Astrocyte of the cerebellum (primary cell): ENCODE results near the gene EIF3C.
A peak's percentile ranks its signal among the peaks of the same experiment; 100 is the strongest.
"Not testable (repeated sequence)": the region's sequence is repeated elsewhere in the genome, so short reads cannot be mapped to it uniquely, and the experiment has no call there.

Experiments used
- DNase-seq: peaks from one replicate; pipeline ENCODE4 v3.0.0-alpha.2; 2011; ENCODE audit warnings: low read depth
- H3K4me3 ChIP-seq: 2 replicates; pipeline ENCODE4 v1.5.1; 2011; ENCODE audit warnings: mild to moderate bottlenecking, low read depth, low read length, moderate library complexity
- in situ Hi-C: cut with HindIII; loops from 2 replicates; pipeline ENCODE4 v1.10.0; 2017; ENCODE audit warnings: low sequenced_read_pairs

The EIF3C gene

GRCh38 chr16:28711220-28712083 lies at the start of gene EIF3C:
Gene EIF3C, plus strand, starts transcription at chr16:28711464. Its CDS starts 223 bp downstream, at chr16:28711687.
- peak within 1 kb of the TSS; percentile 23 for H3K4me3 ChIP-seq
- DNase-seq, in situ Hi-C loops: not testable (repeated sequence)

GRCh38 chr16:28666264-28666663 lies 45.0 kb upstream of the EIF3C start:
- DNase-seq: not testable (repeated sequence)

GRCh38 chr16:28667480-28667879 lies 43.8 kb upstream of the EIF3C start:
- DNase-seq, H3K4me3 ChIP-seq, in situ Hi-C loops: not testable (repeated sequence)

More at GRCh38 chr16:28666264-28666663, 45.0 kb upstream of the EIF3C start:
- H3K4me3 ChIP-seq, in situ Hi-C loops: not testable (repeated sequence)

- H3K4me3 ChIP-seq, in situ Hi-C loops, DNase-seq: not testable (repeated sequence)
Observed at GRCh38 chr16:28668199-28668598, 43.1 kb upstream of the EIF3C start.

GRCh38 chr16:28688327-28688952 lies 22.8 kb upstream of the EIF3C start:
- DNase-seq, in situ Hi-C loops, H3K4me3 ChIP-seq: not testable (repeated sequence)

- in situ Hi-C loops, DNase-seq, H3K4me3 ChIP-seq: not testable (repeated sequence)
Observed at GRCh38 chr16:28689425-28689824, 21.8 kb upstream of the EIF3C start.

- H3K4me3 ChIP-seq, DNase-seq, in situ Hi-C loops: not testable (repeated sequence)
Observed at GRCh38 chr16:28691722-28692121, 19.5 kb upstream of the EIF3C start.

GRCh38 chr16:28693257-28693950 lies 17.9 kb upstream of the EIF3C start:
- DNase-seq, in situ Hi-C loops, H3K4me3 ChIP-seq: not testable (repeated sequence)

GRCh38 chr16:28699792-28700191 lies 11.5 kb upstream of the EIF3C start:
- DNase-seq, in situ Hi-C loops, H3K4me3 ChIP-seq: not testable (repeated sequence)

- DNase-seq, in situ Hi-C loops, H3K4me3 ChIP-seq: not testable (repeated sequence)
Observed at GRCh38 chr16:28700349-28700748, 10.9 kb upstream of the EIF3C start.

GRCh38 chr16:28701384-28701783 lies 9.9 kb upstream of the EIF3C start:
- in situ Hi-C loops, DNase-seq, H3K4me3 ChIP-seq: not testable (repeated sequence)

GRCh38 chr16:28704246-28704645 lies 7.0 kb upstream of the EIF3C start:
- H3K4me3 ChIP-seq, in situ Hi-C loops, DNase-seq: not testable (repeated sequence)

- in situ Hi-C loops, H3K4me3 ChIP-seq: not testable (repeated sequence)
Observed at GRCh38 chr16:28722852-28723650, 11.8 kb downstream of the EIF3C start.

GRCh38 chr16:28731253-28731652 lies 20.0 kb downstream of the EIF3C start:
- in situ Hi-C loops, H3K4me3 ChIP-seq, DNase-seq: not testable (repeated sequence)

More at GRCh38 chr16:28722852-28723650, 11.8 kb downstream of the EIF3C start:
- DNase-seq: not testable (repeated sequence)

- in situ Hi-C loops, DNase-seq, H3K4me3 ChIP-seq: not testable (repeated sequence)
Observed at GRCh38 chr16:28732455-28733124, 21.3 kb downstream of the EIF3C start.

- DNase-seq, H3K4me3 ChIP-seq, in situ Hi-C loops: not testable (repeated sequence)
Observed at GRCh38 chr16:28739787-28740186, 28.5 kb downstream of the EIF3C start.
